Effector memory CD8-positive, alpha-beta T cell (primary cell): ENCODE results near the gene PDCD2.
"Not testable (repeated sequence)": the region's sequence is repeated elsewhere in the genome, so short reads cannot be mapped to it uniquely, and the experiment has no call there.

Experiments used
- ATAC-seq: fragments of 150-1000 bp; cut with Tn5 transposase; replicated peaks from 2 replicates; pipeline ENCODE4 v1.10.0; 2021; ENCODE audit warnings: mild to moderate bottlenecking, moderate library complexity
- DNase-seq, 3 experiments: peaks; one replicate each; pipeline ENCODE4 v3.0.0; 2021
- H3K27ac Mint-ChIP-seq, 2 donors: one replicate each; pipeline ENCODE4 v1.8.0; 2022; ENCODE audit warnings: mild to moderate bottlenecking in 2 of 2, mixed read lengths in 2 of 2, moderate library complexity in 2 of 2
- H3K27me3 Mint-ChIP-seq, 2 donors: one replicate each; pipeline ENCODE4 v1.8.0; 2022; ENCODE audit warnings: mixed read lengths in 2 of 2
- H3K36me3 Mint-ChIP-seq: one replicate; pipeline ENCODE4 v1.8.0; 2022; ENCODE audit warnings: mild to moderate bottlenecking, moderate library complexity, mixed read lengths; ENCODE audit not compliant: insufficient read depth
- H3K4me1 Mint-ChIP-seq, 2 donors: one replicate each; pipeline ENCODE4 v1.8.0; 2022; ENCODE audit warnings: low read depth in 2 of 2, mixed read lengths in 2 of 2
- H3K4me3 Mint-ChIP-seq, 2 donors: one replicate each; pipeline ENCODE4 v1.8.0; 2022; ENCODE audit warnings: mild to moderate bottlenecking in 2 of 2, mixed read lengths in 2 of 2, moderate library complexity in 2 of 2
- H3K9me3 Mint-ChIP-seq, 2 donors: one replicate each; pipeline ENCODE4 v1.8.0; 2022; ENCODE audit warnings: mixed read lengths in 2 of 2
- total RNA-seq, 9 experiments: gene quantifications; one replicate each; lab custom pipeline; 2026; lab: John Stamatoyannopoulos, UW

Gene PDCD2
- 42.2 to 181 (median 114) reads per million in 9 experiments for total RNA-seq

- peaks cover 30% of the 10 kb centered on the region for H3K36me3 Mint-ChIP-seq
- DNase-seq, result peak; percentile 87 to 88 (median 88)
- peak within 1 kb of the TSS; percentile 97 to 98 for H3K27ac Mint-ChIP-seq
- H3K27me3 Mint-ChIP-seq, result peaks cover 0 to 7% of the 10 kb centered on the region in 2 donors
- peak; percentile 94 for ATAC-seq
- peak within 1 kb of the TSS; percentile 97 to 98 for H3K4me3 Mint-ChIP-seq
- H3K4me1 Mint-ChIP-seq, result peaks cover 16 to 33% of the 10 kb centered on the region in 2 donors
- no peaks in the 10 kb centered on the region for H3K9me3 Mint-ChIP-seq
Observed at GRCh38 chr6:170584181-170584953, at the start of gene PDCD2. TSS of gene PDCD2 (minus strand) at chr6:170584637. CDS start at chr6:170584581, 56 bp downstream.

GRCh38 chr6:170616020-170616554 lies 31.6 kb upstream of the PDCD2 start:
- DNase-seq, H3K9me3 Mint-ChIP-seq, H3K4me1 Mint-ChIP-seq, H3K36me3 Mint-ChIP-seq, H3K27ac Mint-ChIP-seq, ATAC-seq, H3K4me3 Mint-ChIP-seq, H3K27me3 Mint-ChIP-seq: not testable (repeated sequence)

- Mint-ChIP-seq H3K4me3 (peak overlapping the region; percentile 48 to 57), H3K27me3 (peaks cover 33 to 38% of the 10 kb centered on the region in 2 donors)
- DNase-seq, H3K9me3 Mint-ChIP-seq, H3K36me3 Mint-ChIP-seq, H3K27ac Mint-ChIP-seq, H3K4me1 Mint-ChIP-seq: not testable (repeated sequence)
- ATAC-seq, result peak; percentile 97
Observed at GRCh38 chr6:170612256-170612804, 27.9 kb upstream of the PDCD2 start.

GRCh38 chr6:170609225-170609624 lies 24.8 kb upstream of the PDCD2 start:
- DNase-seq, H3K27ac Mint-ChIP-seq, H3K4me1 Mint-ChIP-seq, H3K36me3 Mint-ChIP-seq, H3K4me3 Mint-ChIP-seq, ATAC-seq, H3K9me3 Mint-ChIP-seq: not testable (repeated sequence)
- H3K27me3 Mint-ChIP-seq, result peaks cover 61 to 63% of the 10 kb centered on the region in 2 donors

GRCh38 chr6:170605574-170606259 lies 21.3 kb upstream of the PDCD2 start:
- ATAC-seq, result no peak
- Mint-ChIP-seq H3K9me3 (no peaks in the 10 kb centered on the region), H3K27ac (no peak overlapping the region), H3K27me3 (peaks cover 65 to 73% of the 10 kb centered on the region in 2 donors), H3K4me1 (no peaks in the 10 kb centered on the region), H3K36me3 (no peaks in the 10 kb centered on the region), H3K4me3 (no peak overlapping the region)
- no peak for DNase-seq

- H3K4me1 Mint-ChIP-seq, result no peaks in the 10 kb centered on the region
- DNase-seq (no peak), ATAC-seq (no peak)
- H3K27ac Mint-ChIP-seq, result no peak overlapping the region
- H3K4me3 Mint-ChIP-seq, result no peak overlapping the region
- no peaks in the 10 kb centered on the region for H3K36me3 Mint-ChIP-seq
- H3K9me3 Mint-ChIP-seq, result peaks cover 0 to 8% of the 10 kb centered on the region in 2 donors
- peaks cover 31 to 42% of the 10 kb centered on the region in 2 donors for H3K27me3 Mint-ChIP-seq
Observed at GRCh38 chr6:170597278-170597677, 12.8 kb upstream of the PDCD2 start.

GRCh38 chr6:170596426-170596825 lies 12.0 kb upstream of the PDCD2 start:
- Mint-ChIP-seq H3K27me3 (peaks cover 39 to 51% of the 10 kb centered on the region in 2 donors), H3K36me3 (no peaks in the 10 kb centered on the region), H3K4me1 (no peaks in the 10 kb centered on the region), H3K9me3 (peaks cover 0 to 16% of the 10 kb centered on the region in 2 donors), H3K27ac (no peak overlapping the region), H3K4me3 (no peak overlapping the region)
- DNase-seq (no peak), ATAC-seq (no peak)

GRCh38 chr6:170590725-170591124 lies 6.3 kb upstream of the PDCD2 start:
- Mint-ChIP-seq H3K4me3 (no peak overlapping the region), H3K27ac (no peak overlapping the region), H3K36me3 (no peaks in the 10 kb centered on the region), H3K4me1 (no peaks in the 10 kb centered on the region), H3K27me3 (peaks cover 38 to 63% of the 10 kb centered on the region in 2 donors), H3K9me3 (peaks cover 2 to 25% of the 10 kb centered on the region in 2 donors)
- DNase-seq, result no peak
- ATAC-seq, result no peak

GRCh38 chr6:170584954-170585498 lies 589 bp upstream of the PDCD2 start:
- peaks cover 28% of the 10 kb centered on the region for H3K36me3 Mint-ChIP-seq

GRCh38 chr6:170583756-170584180 lies 669 bp downstream of the PDCD2 start:
- DNase-seq, result no peak

More at GRCh38 chr6:170584954-170585498, 589 bp upstream of the PDCD2 start:
- peak overlapping the region; percentile 97 to 98 for H3K27ac Mint-ChIP-seq
- DNase-seq (peak in 1 of 3 experiments; percentile 6), ATAC-seq (no peak)
- H3K9me3 Mint-ChIP-seq, result no peaks in the 10 kb centered on the region
- peak overlapping the region; percentile 97 to 98 for H3K4me3 Mint-ChIP-seq
- H3K27me3 Mint-ChIP-seq, result peaks cover 6 to 14% of the 10 kb centered on the region in 2 donors
- H3K4me1 Mint-ChIP-seq, result peaks cover 16 to 33% of the 10 kb centered on the region in 2 donors

GRCh38 chr6:170578909-170579308 lies 5.5 kb downstream of the PDCD2 start:
- ATAC-seq, result no peak

More at GRCh38 chr6:170583756-170584180, 669 bp downstream of the PDCD2 start:
- H3K4me1 Mint-ChIP-seq, result peaks cover 16 to 33% of the 10 kb centered on the region in 2 donors
- H3K4me3 Mint-ChIP-seq, result peak overlapping the region; percentile 97 to 98
- peak overlapping the region; percentile 97 to 98 for H3K27ac Mint-ChIP-seq
- peaks cover 30% of the 10 kb centered on the region for H3K36me3 Mint-ChIP-seq
- peak; percentile 1 for ATAC-seq
- peaks cover 0 to 6% of the 10 kb centered on the region in 2 donors for H3K27me3 Mint-ChIP-seq
- H3K9me3 Mint-ChIP-seq, result no peaks in the 10 kb centered on the region

GRCh38 chr6:170575250-170575649 lies 9.2 kb downstream of the PDCD2 start:
- ATAC-seq (no peak), DNase-seq (no peak)
- H3K9me3 Mint-ChIP-seq, result no peaks in the 10 kb centered on the region
- no peak overlapping the region for H3K4me3 Mint-ChIP-seq
- H3K4me1 Mint-ChIP-seq, result peaks cover 0 to 4% of the 10 kb centered on the region in 2 donors
- no peaks in the 10 kb centered on the region for H3K27me3 Mint-ChIP-seq
- H3K36me3 Mint-ChIP-seq, result peaks cover 44% of the 10 kb centered on the region
- H3K27ac Mint-ChIP-seq, result no peak overlapping the region

More at GRCh38 chr6:170578909-170579308, 5.5 kb downstream of the PDCD2 start:
- Mint-ChIP-seq H3K4me3 (no peak overlapping the region), H3K9me3 (no peaks in the 10 kb centered on the region), H3K27me3 (no peaks in the 10 kb centered on the region), H3K36me3 (peaks cover 44% of the 10 kb centered on the region), H3K27ac (peak overlapping the region; percentile 29 to 32), H3K4me1 (peaks cover 9 to 27% of the 10 kb centered on the region in 2 donors)
- DNase-seq, result no peak
